ENCODE measurements around the gene APBA2. TPM values are rescaled to one million over a fixed set of nuclear protein-coding genes. Genes with fewer than 3 reads are reported as not detected.

APBA2 gene
- total RNA-seq, 1 experiment from 2014 or later = 0.31 TPM

DNA sequence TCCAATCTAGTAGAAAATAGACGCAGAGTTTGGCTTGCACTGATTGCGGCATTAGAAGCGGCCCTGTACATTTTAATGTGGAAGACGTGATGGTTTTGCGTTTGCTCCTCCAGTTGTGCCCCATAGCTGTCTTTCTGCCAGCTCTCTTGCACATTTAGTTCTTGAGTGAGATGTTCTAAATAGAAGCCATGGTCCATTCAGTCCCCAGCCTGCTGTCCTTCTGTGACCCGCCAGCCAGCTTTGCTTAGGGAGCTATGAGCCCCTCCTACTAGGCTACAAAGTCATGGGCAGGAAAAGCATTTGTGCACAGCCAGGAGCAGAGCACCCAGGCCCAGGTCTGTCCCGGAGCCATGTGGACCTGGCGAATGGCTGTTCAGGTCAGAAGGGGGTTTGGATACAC is 50.3 kb downstream of the APBA2 start:
- H3K4me1 ChIP-seq (ENCODE audit: control insufficient read depth, insufficient read depth, low read length) = no peaks in the 10 kb centered on the region
- in situ Hi-C loops (cut with HindIII; ENCODE audit: low pct_unique_long_range_greater_than_20kb, low sequenced_read_pairs) = no loop called here
- no peaks in the 10 kb centered on the region for H3K36me3 ChIP-seq (ENCODE audit: control insufficient read depth, insufficient read depth, low read length)
- no peaks in the 10 kb centered on the region for H3K27me3 ChIP-seq (ENCODE audit: control insufficient read depth, insufficient read depth, low read length)
- DNase-seq (ENCODE audit: low read depth, low spot score) = no peak
- H3K4me3 ChIP-seq (ENCODE audit: low read depth in 2 of 2, low read length in 2 of 2) = no peak overlapping the region
- intact Hi-C loops (cut with micrococcal nuclease; ENCODE audit: unreplicated experiment) = no loop called here
- CTCF ChIA-PET = no interaction called here
- no peaks in the 10 kb centered on the region for H3K9me3 ChIP-seq (ENCODE audit: control insufficient read depth, insufficient read depth, low read depth, low read length)
- TF ChIP-seq POLR2AphosphoS5 (IDR thresholded peaks at IDR 0.05; ENCODE audit: low read depth, low read length) (no peak), SIN3A (IDR thresholded peaks at IDR 0.05; ENCODE audit: borderline replicate concordance, insufficient read depth, low read depth, low read length) (no peak), TCF7L2 (IDR thresholded peaks at IDR 0.05; ENCODE audit: low read depth, low read length) (no peak), REST (IDR thresholded peaks at IDR 0.05; ENCODE audit: insufficient read depth in 1 of 2, low read depth in 2 of 2, low read length in 1 of 2) (no peak)
- TF ChIP-seq, protein P1, sequence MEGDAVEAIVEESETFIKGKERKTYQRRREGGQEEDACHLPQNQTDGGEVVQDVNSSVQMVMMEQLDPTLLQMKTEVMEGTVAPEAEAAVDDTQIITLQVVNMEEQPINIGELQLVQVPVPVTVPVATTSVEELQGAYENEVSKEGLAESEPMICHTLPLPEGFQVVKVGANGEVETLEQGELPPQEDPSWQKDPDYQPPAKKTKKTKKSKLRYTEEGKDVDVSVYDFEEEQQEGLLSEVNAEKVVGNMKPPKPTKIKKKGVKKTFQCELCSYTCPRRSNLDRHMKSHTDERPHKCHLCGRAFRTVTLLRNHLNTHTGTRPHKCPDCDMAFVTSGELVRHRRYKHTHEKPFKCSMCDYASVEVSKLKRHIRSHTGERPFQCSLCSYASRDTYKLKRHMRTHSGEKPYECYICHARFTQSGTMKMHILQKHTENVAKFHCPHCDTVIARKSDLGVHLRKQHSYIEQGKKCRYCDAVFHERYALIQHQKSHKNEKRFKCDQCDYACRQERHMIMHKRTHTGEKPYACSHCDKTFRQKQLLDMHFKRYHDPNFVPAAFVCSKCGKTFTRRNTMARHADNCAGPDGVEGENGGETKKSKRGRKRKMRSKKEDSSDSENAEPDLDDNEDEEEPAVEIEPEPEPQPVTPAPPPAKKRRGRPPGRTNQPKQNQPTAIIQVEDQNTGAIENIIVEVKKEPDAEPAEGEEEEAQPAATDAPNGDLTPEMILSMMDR (IDR thresholded peaks at IDR 0.05) = no peak
- ATAC-seq = no peak
- no peak overlapping the region for H3K27ac ChIP-seq (ENCODE audit: low read length)
- POLR2A ChIA-PET = no interaction called here
- BruUV-seq (replicated peaks) = no TSS peak

DNA sequence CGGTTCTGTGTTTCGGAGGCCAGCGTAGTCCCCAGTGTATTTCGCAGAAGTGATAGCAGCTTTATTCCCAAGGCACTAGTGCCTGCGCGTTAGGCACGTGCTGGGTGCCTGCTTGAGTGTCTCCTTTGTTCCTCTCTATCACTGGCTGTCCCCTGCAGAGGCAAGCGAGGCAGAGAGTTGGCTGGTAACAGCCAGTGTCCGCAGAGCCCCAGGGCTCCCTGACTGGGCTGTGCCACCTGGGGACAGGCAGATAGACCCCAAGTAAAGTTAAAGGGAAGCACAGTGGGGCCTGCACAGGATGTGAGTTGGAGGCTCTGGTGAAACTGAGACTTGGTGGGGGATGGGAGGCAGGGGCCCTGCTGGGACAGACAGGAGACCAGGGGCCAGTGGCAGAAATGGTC is 50.7 kb downstream of the APBA2 start:
- Histone ChIP-seq H3K27me3 (ENCODE audit: control insufficient read depth, insufficient read depth, low read length) (no peaks in the 10 kb centered on the region), H3K9me3 (ENCODE audit: control insufficient read depth, insufficient read depth, low read depth, low read length) (no peaks in the 10 kb centered on the region), H3K4me1 (ENCODE audit: control insufficient read depth, insufficient read depth, low read length) (no peaks in the 10 kb centered on the region), H3K27ac (ENCODE audit: low read length) (no peak overlapping the region), H3K36me3 (ENCODE audit: control insufficient read depth, insufficient read depth, low read length) (no peaks in the 10 kb centered on the region), H3K4me3 (ENCODE audit: low read depth in 2 of 2, low read length in 2 of 2) (no peak overlapping the region)
- BruUV-seq (replicated peaks) = no TSS peak
- in situ Hi-C loops (cut with HindIII; ENCODE audit: low pct_unique_long_range_greater_than_20kb, low sequenced_read_pairs) = no loop called here
- DNase-seq (ENCODE audit: low read depth, low spot score) (no peak), ATAC-seq (no peak)
- intact Hi-C loops (cut with micrococcal nuclease; ENCODE audit: unreplicated experiment) = no loop called here
- POLR2A ChIA-PET = no interaction called here
- no peak for TF ChIP-seq POLR2AphosphoS5 (IDR thresholded peaks at IDR 0.05; ENCODE audit: low read depth, low read length)
- CTCF ChIA-PET = no interaction called here

DNA sequence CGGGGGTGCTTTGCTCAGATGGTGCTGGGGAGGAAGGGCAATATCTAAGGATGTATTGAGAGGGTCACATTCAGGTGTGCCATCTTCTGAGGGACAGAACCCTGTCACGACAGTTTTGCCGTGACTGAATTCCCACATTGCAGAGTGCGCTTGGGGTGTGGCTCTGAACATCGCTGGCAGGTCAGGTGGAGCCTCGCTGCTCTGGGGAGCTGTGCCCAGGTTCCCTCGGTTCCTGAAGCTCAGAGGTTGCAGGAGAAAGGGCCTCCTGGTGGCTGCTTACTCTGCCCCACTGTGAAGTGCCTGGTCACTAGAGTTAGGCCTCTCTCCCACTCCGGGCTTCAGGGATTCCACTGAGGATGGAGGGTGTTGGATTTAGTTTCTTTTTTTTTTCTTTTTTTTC is 51.5 kb downstream of the APBA2 start:
- Histone ChIP-seq H3K36me3 (ENCODE audit: control insufficient read depth, insufficient read depth, low read length) (no peaks in the 10 kb centered on the region), H3K4me3 (ENCODE audit: low read depth in 2 of 2, low read length in 2 of 2) (no peak overlapping the region), H3K9me3 (ENCODE audit: control insufficient read depth, insufficient read depth, low read depth, low read length) (no peaks in the 10 kb centered on the region), H3K27me3 (ENCODE audit: control insufficient read depth, insufficient read depth, low read length) (no peaks in the 10 kb centered on the region), H3K27ac (ENCODE audit: low read length) (no peak overlapping the region), H3K4me1 (ENCODE audit: control insufficient read depth, insufficient read depth, low read length) (no peaks in the 10 kb centered on the region)
- intact Hi-C loops (cut with micrococcal nuclease; ENCODE audit: unreplicated experiment) = no loop called here
- BruUV-seq (replicated peaks) = no TSS peak
- in situ Hi-C loops (cut with HindIII; ENCODE audit: low pct_unique_long_range_greater_than_20kb, low sequenced_read_pairs) = no loop called here
- POLR2A ChIA-PET = no interaction called here
- no peak for ATAC-seq
- CTCF ChIA-PET = no interaction called here
- TF ChIP-seq, protein P1 (IDR thresholded peaks at IDR 0.05) = no peak
- TF ChIP-seq POLR2AphosphoS5 (IDR thresholded peaks at IDR 0.05; ENCODE audit: low read depth, low read length) (no peak), REST (IDR thresholded peaks at IDR 0.05; ENCODE audit: insufficient read depth in 1 of 2, low read depth in 2 of 2, low read length in 1 of 2) (no peak), TCF7L2 (IDR thresholded peaks at IDR 0.05; ENCODE audit: low read depth, low read length) (no peak), SIN3A (IDR thresholded peaks at IDR 0.05; ENCODE audit: borderline replicate concordance, insufficient read depth, low read depth, low read length) (no peak)
- no peak for DNase-seq (ENCODE audit: low read depth, low spot score)
